Right atrium auricular region (tissue), 2 donors: ENCODE results near the gene SCTR. TPM values are rescaled to one million over a fixed set of nuclear protein-coding genes. Genes with fewer than 3 reads are reported as not detected.

Experiments used
- DNase-seq: peaks from one replicate; pipeline ENCODE4 v3.0.0-alpha.2; 2019; ENCODE audit warnings: low spot score
- H3K27ac ChIP-seq, 2 donors: fragments of 200-600 bp; sonication (generic); 1 replicate in 1 of 2; 2 replicates in 1 of 2; pipeline ENCODE4 v1.5.1; 2016 to 2019
- H3K27me3 ChIP-seq, 2 donors: fragments of 200-600 bp; sonication (generic); one replicate each; pipeline versions ENCODE4 v1.5.1 to v1.6.0; 2017 to 2019
- H3K36me3 ChIP-seq: fragments of 200-600 bp; sonication (generic); one replicate; pipeline ENCODE4 v1.5.1; 2016
- H3K4me1 ChIP-seq, 2 donors: fragments of 200-600 bp; sonication (generic); one replicate each; pipeline versions ENCODE4 v1.5.1 to v1.6.0; 2017 to 2019
- H3K4me3 ChIP-seq, 2 donors: fragments of 200-600 bp; sonication (generic); 1 replicate in 1 of 2; 2 replicates in 1 of 2; pipeline ENCODE4 v1.5.1; 2017 to 2019; ENCODE audit warnings: mild to moderate bottlenecking in 1 of 2, moderate library complexity in 1 of 2
- H3K9me3 ChIP-seq, 2 donors: fragments of 200-600 bp; sonication (generic); one replicate each; pipeline ENCODE4 v1.5.1; 2019
- CTCF ChIP-seq, 2 donors: fragments of 200-600 bp; sonication (generic); IDR thresholded peaks; one replicate each; pipeline ENCODE4 v1.5.1; 2019; ENCODE audit warnings: antibody characterized with exemption in 2 of 2
- total RNA-seq, 2 donors: library from RNA; depleted of rRNA; stranded (reverse); fragments of >200 nt; gene quantifications; one replicate each; pipeline ENCODE4 v1.1.0, GENCODE V29; 2016

Gene SCTR
- total RNA-seq, 2 donors from 2014 or later, result not detected

DNA sequence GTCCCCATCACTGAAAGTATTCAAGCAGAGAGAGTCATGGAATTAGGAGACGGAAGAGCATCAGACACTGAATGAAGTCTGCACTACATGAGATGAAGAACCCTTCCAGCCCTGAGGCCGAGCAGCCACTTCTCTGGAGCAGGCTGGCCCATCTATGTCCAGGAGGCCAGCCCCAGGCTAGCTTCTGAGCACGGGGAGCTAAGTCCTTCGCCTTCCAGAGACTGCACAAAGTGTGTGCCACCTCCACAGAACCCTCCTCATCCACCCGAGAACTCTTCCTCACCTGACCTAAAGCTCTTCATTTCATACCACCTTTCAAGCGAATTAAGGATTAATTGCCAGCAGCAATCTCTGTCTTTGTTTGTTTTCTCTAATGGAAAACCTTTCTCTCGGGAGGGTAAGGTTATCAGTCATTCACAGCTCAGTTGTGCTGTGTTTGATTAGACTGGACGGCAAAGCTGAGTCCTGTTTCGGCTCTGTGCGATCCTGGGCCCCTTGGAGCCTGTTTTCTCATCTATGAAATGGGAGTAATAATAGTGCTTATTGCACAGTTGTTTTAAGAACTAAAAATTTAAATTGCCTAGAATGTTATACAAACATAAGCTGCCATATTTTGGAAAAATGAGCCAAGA is 38.0 kb downstream of the SCTR start:
- H3K36me3 ChIP-seq, result no peaks in the 10 kb centered on the region
- H3K9me3 ChIP-seq, result no peaks in the 10 kb centered on the region
- no peak overlapping the region for H3K4me3 ChIP-seq
- H3K27me3 ChIP-seq, result no peaks in the 10 kb centered on the region
- H3K27ac ChIP-seq, result peak overlapping the region; percentile 79 to 94
- no peak for TF ChIP-seq CTCF (IDR thresholded peaks at IDR 0.05)
- peaks cover 0 to 91% of the 10 kb centered on the region in 2 donors for H3K4me1 ChIP-seq
- DNase-seq, result no peak

GRCh38 chr2:119485336-119486110 is 38.8 kb downstream of the SCTR start:
- Histone ChIP-seq H3K36me3 (no peaks in the 10 kb centered on the region), H3K27me3 (no peaks in the 10 kb centered on the region), H3K4me1 (peaks cover 0 to 91% of the 10 kb centered on the region in 2 donors), H3K4me3 (no peak overlapping the region), H3K27ac (peak overlapping the region; percentile 79 to 94), H3K9me3 (no peaks in the 10 kb centered on the region)
- peak; percentile 70 for DNase-seq
- no peak for TF ChIP-seq CTCF (IDR thresholded peaks at IDR 0.05)

DNA sequence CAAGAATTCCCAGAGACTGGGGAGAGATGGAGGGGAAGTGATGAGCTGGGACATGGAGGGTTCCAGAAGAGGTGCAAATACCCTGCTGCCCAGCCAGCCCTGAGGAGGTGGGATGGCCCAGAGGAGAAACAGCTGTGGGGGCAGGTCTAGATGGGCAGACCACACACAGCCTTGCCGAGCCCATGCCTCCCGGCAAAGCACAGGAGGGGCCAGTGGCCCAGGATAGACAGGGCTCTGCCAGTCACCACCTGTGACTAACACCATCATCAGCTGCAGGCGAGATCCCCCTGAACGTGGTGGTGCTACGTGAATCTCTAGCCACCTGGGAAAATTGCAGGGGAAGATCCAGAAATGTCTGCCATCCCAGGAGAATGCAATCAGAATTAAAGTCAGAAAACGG is 39.4 kb downstream of the SCTR start:
- Histone ChIP-seq H3K27ac (peak overlapping the region; percentile 79 to 94), H3K36me3 (no peaks in the 10 kb centered on the region), H3K9me3 (no peaks in the 10 kb centered on the region), H3K4me1 (peaks cover 0 to 89% of the 10 kb centered on the region in 2 donors), H3K4me3 (no peak overlapping the region), H3K27me3 (no peaks in the 10 kb centered on the region)
- TF ChIP-seq CTCF (IDR thresholded peaks at IDR 0.05), result no peak
- DNase-seq, result peak; percentile 55

- no peak for TF ChIP-seq CTCF (IDR thresholded peaks at IDR 0.05)
- H3K27me3 ChIP-seq, result no peaks in the 10 kb centered on the region
- H3K9me3 ChIP-seq, result no peaks in the 10 kb centered on the region
- peaks cover 0 to 81% of the 10 kb centered on the region in 2 donors for H3K4me1 ChIP-seq
- peak; percentile 44 for DNase-seq
- H3K4me3 ChIP-seq, result no peak overlapping the region
- no peaks in the 10 kb centered on the region for H3K36me3 ChIP-seq
- peak overlapping the region; percentile 79 to 94 for H3K27ac ChIP-seq
Measured at GRCh38 chr2:119483896-119484718, 40.2 kb downstream of the SCTR start.

GRCh38 chr2:119483395-119483753 is 40.9 kb downstream of the SCTR start:
- Histone ChIP-seq H3K4me1 (peaks cover 0 to 74% of the 10 kb centered on the region in 2 donors), H3K9me3 (no peaks in the 10 kb centered on the region), H3K27me3 (no peaks in the 10 kb centered on the region), H3K36me3 (no peaks in the 10 kb centered on the region), H3K4me3 (no peak overlapping the region), H3K27ac (peak overlapping the region; percentile 79 to 94)
- peak; percentile 61 for DNase-seq
- no peak for TF ChIP-seq CTCF (IDR thresholded peaks at IDR 0.05)
